Thymus (tissue), 11 donors: ENCODE measurements around the gene KIRREL3. TPM values are rescaled to one million over a fixed set of nuclear protein-coding genes. Genes with fewer than 3 reads are reported as not detected.

ENCODE experiments used
- DNase-seq, 9 donors: peaks; one replicate each; pipeline ENCODE4 v3.0.0-alpha.2; 2013; ENCODE audit warnings: low spot score in 9 of 9, low read depth in 6 of 9, missing footprints in 1 of 9
- H3K27ac ChIP-seq, 2 donors: one replicate each; pipeline ENCODE4 v1.5.1; 2013; ENCODE audit warnings: control low read depth in 1 of 2, low read depth in 1 of 2, low read length in 1 of 2, mild to moderate bottlenecking in 1 of 2, moderate library complexity in 1 of 2
- H3K27me3 ChIP-seq, 2 donors: one replicate each; pipeline ENCODE4 v1.5.1; 2013; ENCODE audit warnings: low read length in 1 of 2; ENCODE audit not compliant: control insufficient read depth in 2 of 2, insufficient read depth in 1 of 2
- H3K36me3 ChIP-seq, 2 donors: one replicate each; pipeline ENCODE4 v1.5.1; 2013; ENCODE audit warnings: low read length in 1 of 2, mild to moderate bottlenecking in 1 of 2, moderate library complexity in 1 of 2; ENCODE audit not compliant: control insufficient read depth in 2 of 2, insufficient read depth in 2 of 2
- H3K4me1 ChIP-seq, 2 donors: one replicate each; pipeline ENCODE4 v1.5.1; 2013; ENCODE audit warnings: low read length in 2 of 2; ENCODE audit not compliant: control insufficient read depth in 2 of 2, insufficient read depth in 2 of 2
- H3K4me3 ChIP-seq, 2 donors: one replicate each; pipeline ENCODE4 v1.5.1; 2013; ENCODE audit warnings: low read length in 2 of 2, control low read depth in 1 of 2, mild to moderate bottlenecking in 1 of 2
- H3K9me3 ChIP-seq, 2 donors: one replicate each; pipeline ENCODE4 v1.5.1; 2013; ENCODE audit warnings: low read length in 1 of 2, mild to moderate bottlenecking in 1 of 2; ENCODE audit not compliant: control insufficient read depth in 2 of 2, insufficient read depth in 1 of 2
- WGBS: extraction: QIAGEN DNeasy Blood & Tissue Kit; methylation state at CpG from one replicate; pipeline ENCODE4 v1.1.7; 2013; 5-methylcytosine and 5-hydroxymethylcytosine counted together
- polyA plus RNA-seq: library from polyadenylated mRNA; stranded (reverse); fragments of 200-250 nt; gene quantifications from one replicate; pipeline ENCODE4 v1.2.3, GENCODE V29; 2013
- total RNA-seq: library from RNA; stranded (reverse); fragments of 120-200 nt; gene quantifications from one replicate; pipeline ENCODE4 v1.2.4, GENCODE V29; 2013
- donor health status: healthy.

The KIRREL3 gene
- total and polyA plus RNA-seq, 2 donors: 0.09 to 0.14 TPM

- Histone ChIP-seq H3K9me3 (no peaks in the 10 kb centered on the region), H3K4me3 (no peak overlapping the region), H3K36me3 (no peaks in the 10 kb centered on the region), H3K4me1 (no peaks in the 10 kb centered on the region), H3K27ac (no peak overlapping the region), H3K27me3 (no peaks in the 10 kb centered on the region)
- DNase-seq: no peak
- 94% methylated on average over 6 of the region's 6 CpGs for WGBS
Measured at GRCh38 chr11:126832387-126832786, 168.2 kb downstream of the KIRREL3 start.

GRCh38 chr11:126830216-126830806 is 170.3 kb downstream of the KIRREL3 start:
- H3K9me3 ChIP-seq: no peaks in the 10 kb centered on the region
- no peak for DNase-seq
- WGBS: 88% methylated on average over 7 of the region's 7 CpGs

GRCh38 chr11:126829716-126830115 is 170.9 kb downstream of the KIRREL3 start:
- no peaks in the 10 kb centered on the region for H3K27me3 ChIP-seq
- no peak overlapping the region for H3K27ac ChIP-seq
- no peaks in the 10 kb centered on the region for H3K4me1 ChIP-seq
- H3K4me3 ChIP-seq: no peak overlapping the region
- no peak for DNase-seq
- WGBS: 93% methylated on average over 2 of the region's 2 CpGs
- H3K9me3 ChIP-seq: no peaks in the 10 kb centered on the region
- H3K36me3 ChIP-seq: no peaks in the 10 kb centered on the region

More at GRCh38 chr11:126830216-126830806, 170.3 kb downstream of the KIRREL3 start:
- Histone ChIP-seq H3K27ac (no peak overlapping the region), H3K27me3 (no peaks in the 10 kb centered on the region), H3K4me3 (no peak overlapping the region), H3K4me1 (no peaks in the 10 kb centered on the region), H3K36me3 (no peaks in the 10 kb centered on the region)

- no peaks in the 10 kb centered on the region for H3K9me3 ChIP-seq
- 80% methylated on average over 7 of the region's 7 CpGs for WGBS
- DNase-seq: no peak
- H3K36me3 ChIP-seq: no peaks in the 10 kb centered on the region
- no peaks in the 10 kb centered on the region for H3K27me3 ChIP-seq
- H3K27ac ChIP-seq: no peak overlapping the region
- H3K4me3 ChIP-seq: no peak overlapping the region
- H3K4me1 ChIP-seq: no peaks in the 10 kb centered on the region
Measured at GRCh38 chr11:126824035-126824607, 176.4 kb downstream of the KIRREL3 start.

- Histone ChIP-seq H3K27ac (no peak overlapping the region), H3K9me3 (no peaks in the 10 kb centered on the region), H3K4me3 (no peak overlapping the region), H3K27me3 (no peaks in the 10 kb centered on the region), H3K4me1 (no peaks in the 10 kb centered on the region), H3K36me3 (no peaks in the 10 kb centered on the region)
- no peak for DNase-seq
Measured at GRCh38 chr11:126823274-126823673, 177.3 kb downstream of the KIRREL3 start.

GRCh38 chr11:126821827-126822226 is 178.7 kb downstream of the KIRREL3 start:
- DNase-seq: no peak
- Histone ChIP-seq H3K27me3 (no peaks in the 10 kb centered on the region), H3K9me3 (no peaks in the 10 kb centered on the region), H3K4me1 (no peaks in the 10 kb centered on the region), H3K4me3 (no peak overlapping the region), H3K36me3 (no peaks in the 10 kb centered on the region), H3K27ac (no peak overlapping the region)
- WGBS: 93% methylated on average over 1 of the region's 1 CpG

GRCh38 chr11:126819194-126819593 is 181.4 kb downstream of the KIRREL3 start:
- no peak overlapping the region for H3K27ac ChIP-seq
- H3K4me1 ChIP-seq: no peaks in the 10 kb centered on the region
- no peaks in the 10 kb centered on the region for H3K9me3 ChIP-seq
- DNase-seq: no peak
- no peak overlapping the region for H3K4me3 ChIP-seq
- H3K36me3 ChIP-seq: no peaks in the 10 kb centered on the region
- no peaks in the 10 kb centered on the region for H3K27me3 ChIP-seq
- WGBS: 87% methylated on average over 10 of the region's 10 CpGs

GRCh38 chr11:126817523-126818450 is 182.8 kb downstream of the KIRREL3 start:
- WGBS: 83% methylated on average over 11 of the region's 11 CpGs
- DNase-seq: no peak

GRCh38 chr11:126817096-126817495 is 183.5 kb downstream of the KIRREL3 start:
- no peak overlapping the region for H3K4me3 ChIP-seq
- H3K27me3 ChIP-seq: no peaks in the 10 kb centered on the region
- H3K27ac ChIP-seq: no peak overlapping the region
- WGBS: 59% methylated on average over 1 of the region's 1 CpG
- H3K36me3 ChIP-seq: no peaks in the 10 kb centered on the region
- H3K4me1 ChIP-seq: no peaks in the 10 kb centered on the region
- no peaks in the 10 kb centered on the region for H3K9me3 ChIP-seq
- no peak for DNase-seq

More at GRCh38 chr11:126817523-126818450, 182.8 kb downstream of the KIRREL3 start:
- H3K4me3 ChIP-seq: no peak overlapping the region
- H3K9me3 ChIP-seq: no peaks in the 10 kb centered on the region
- H3K27ac ChIP-seq: no peak overlapping the region
- H3K36me3 ChIP-seq: no peaks in the 10 kb centered on the region
- H3K27me3 ChIP-seq: no peaks in the 10 kb centered on the region
- H3K4me1 ChIP-seq: no peaks in the 10 kb centered on the region
